Stimulated activated naive CD8-positive, alpha-beta T cell treated with anti-CD3 and anti-CD28 coated beads, Interleukin-15, Interleukin-2, amounts not matched to agents 100 ng/mL and 50 ng/mL, for 24 hours (primary cell): Measurements from ENCODE around the gene MMGT1.
"Not testable (repeated sequence)": the region's sequence is repeated elsewhere in the genome, so short reads cannot be mapped to it uniquely, and the experiment has no call there.

Source experiments
- H3K27ac Mint-ChIP-seq: one replicate; pipeline ENCODE4 v1.8.0; 2021; ENCODE audit warnings: mild to moderate bottlenecking, mixed read lengths
- H3K27me3 Mint-ChIP-seq: one replicate; pipeline ENCODE4 v1.8.0; 2021; ENCODE audit warnings: mixed read lengths
- H3K36me3 Mint-ChIP-seq: one replicate; pipeline ENCODE4 v1.8.0; 2021; ENCODE audit warnings: low read depth, mixed read lengths
- H3K4me1 Mint-ChIP-seq: one replicate; pipeline ENCODE4 v1.8.0; 2021; ENCODE audit warnings: low read depth, mixed read lengths
- H3K4me3 Mint-ChIP-seq: one replicate; pipeline ENCODE4 v1.8.0; 2021; ENCODE audit warnings: mild to moderate bottlenecking, mixed read lengths
- H3K9me3 Mint-ChIP-seq: one replicate; pipeline ENCODE4 v1.8.0; 2021; ENCODE audit warnings: mixed read lengths

The MMGT1 gene

GRCh38 chrX:135975421-135975820 lies 1.6 kb upstream of the MMGT1 start:
- Mint-ChIP-seq H3K27ac (no peak overlapping the region), H3K27me3 (no peaks in the 10 kb centered on the region), H3K4me3 (no peak overlapping the region), H3K36me3 (no peaks in the 10 kb centered on the region), H3K9me3 (no peaks in the 10 kb centered on the region), H3K4me1 (peaks cover 27% of the 10 kb centered on the region)

- H3K9me3 Mint-ChIP-seq, result no peaks in the 10 kb centered on the region
- H3K27me3 Mint-ChIP-seq, result no peaks in the 10 kb centered on the region
- no peak overlapping the region for H3K27ac Mint-ChIP-seq
- peaks cover 27% of the 10 kb centered on the region for H3K4me1 Mint-ChIP-seq
- no peaks in the 10 kb centered on the region for H3K36me3 Mint-ChIP-seq
- peak overlapping the region; percentile 77 for H3K4me3 Mint-ChIP-seq
Measured at GRCh38 chrX:135974279-135974856, 580 bp upstream of the MMGT1 start.

GRCh38 chrX:135973025-135973547 lies 702 bp downstream of the MMGT1 start:
- Mint-ChIP-seq H3K27me3 (no peaks in the 10 kb centered on the region), H3K36me3 (no peaks in the 10 kb centered on the region), H3K4me1 (peaks cover 27% of the 10 kb centered on the region), H3K4me3 (peak overlapping the region; percentile 93), H3K27ac (peak overlapping the region; percentile 88), H3K9me3 (no peaks in the 10 kb centered on the region)

GRCh38 chrX:135951291-135951690 lies 22.5 kb downstream of the MMGT1 start:
- H3K9me3 Mint-ChIP-seq, result no peaks in the 10 kb centered on the region
- no peaks in the 10 kb centered on the region for H3K36me3 Mint-ChIP-seq
- no peaks in the 10 kb centered on the region for H3K27me3 Mint-ChIP-seq
- H3K4me3 Mint-ChIP-seq, result no peak overlapping the region
- H3K4me1 Mint-ChIP-seq, result no peaks in the 10 kb centered on the region
- no peak overlapping the region for H3K27ac Mint-ChIP-seq

- Mint-ChIP-seq H3K4me1 (no peaks in the 10 kb centered on the region), H3K36me3 (peaks cover 6% of the 10 kb centered on the region), H3K4me3 (no peak overlapping the region), H3K9me3 (no peaks in the 10 kb centered on the region), H3K27ac (no peak overlapping the region), H3K27me3 (no peaks in the 10 kb centered on the region)
Measured at GRCh38 chrX:135944486-135944885, 29.3 kb downstream of the MMGT1 start.

- Mint-ChIP-seq H3K4me3 (no peak overlapping the region), H3K4me1 (no peaks in the 10 kb centered on the region), H3K27ac (no peak overlapping the region)
Measured at GRCh38 chrX:135931644-135932487, 41.9 kb downstream of the MMGT1 start.

GRCh38 chrX:135927897-135928296 lies 45.9 kb downstream of the MMGT1 start:
- Mint-ChIP-seq H3K36me3 (no peaks in the 10 kb centered on the region), H3K27ac (no peak overlapping the region), H3K9me3 (no peaks in the 10 kb centered on the region), H3K27me3 (no peaks in the 10 kb centered on the region), H3K4me3 (no peak overlapping the region), H3K4me1 (no peaks in the 10 kb centered on the region)

More at GRCh38 chrX:135931644-135932487, 41.9 kb downstream of the MMGT1 start:
- Mint-ChIP-seq H3K9me3 (no peaks in the 10 kb centered on the region), H3K27me3 (no peaks in the 10 kb centered on the region), H3K36me3 (no peaks in the 10 kb centered on the region)

GRCh38 chrX:135923353-135923752 lies 50.4 kb downstream of the MMGT1 start:
- Mint-ChIP-seq H3K4me3 (no peak overlapping the region), H3K4me1 (no peaks in the 10 kb centered on the region)

GRCh38 chrX:135920516-135920915 lies 53.3 kb downstream of the MMGT1 start:
- not testable (repeated sequence) for H3K27me3 Mint-ChIP-seq, H3K4me1 Mint-ChIP-seq, H3K9me3 Mint-ChIP-seq, H3K4me3 Mint-ChIP-seq, H3K27ac Mint-ChIP-seq, H3K36me3 Mint-ChIP-seq

More at GRCh38 chrX:135923353-135923752, 50.4 kb downstream of the MMGT1 start:
- no peak overlapping the region for H3K27ac Mint-ChIP-seq
- no peaks in the 10 kb centered on the region for H3K36me3 Mint-ChIP-seq
- no peaks in the 10 kb centered on the region for H3K27me3 Mint-ChIP-seq
- no peaks in the 10 kb centered on the region for H3K9me3 Mint-ChIP-seq

GRCh38 chrX:135914404-135914803 lies 59.4 kb downstream of the MMGT1 start:
- Mint-ChIP-seq H3K27ac (no peak overlapping the region), H3K36me3 (no peaks in the 10 kb centered on the region), H3K9me3 (no peaks in the 10 kb centered on the region), H3K4me1 (no peaks in the 10 kb centered on the region), H3K4me3 (no peak overlapping the region), H3K27me3 (no peaks in the 10 kb centered on the region)
